Left ventricle myocardium inferior (tissue), 1 donor: ENCODE measurements around the gene GADL1. TPM values are rescaled to one million over a fixed set of nuclear protein-coding genes. Genes with fewer than 3 reads are reported as not detected.

Source experiments
- DNase-seq: peaks from one replicate; pipeline ENCODE4 v3.0.0-alpha.2; 2020
- H3K27ac ChIP-seq: fragments of 200-600 bp; replicated peaks from 2 replicates; pipeline ENCODE4 v1.8.0; 2021
- H3K27me3 ChIP-seq: fragments of 200-600 bp; 2 replicates; pipeline ENCODE4 v1.8.0; 2021; ENCODE audit warnings: low read depth
- H3K36me3 ChIP-seq: fragments of 200-600 bp; 2 replicates; pipeline ENCODE4 v1.8.0; 2021
- H3K4me1 ChIP-seq: fragments of 200-600 bp; 2 replicates; pipeline ENCODE4 v1.8.0; 2021
- H3K4me3 ChIP-seq: fragments of 200-600 bp; 2 replicates; pipeline ENCODE4 v1.8.0; 2021; ENCODE audit warnings: mild to moderate bottlenecking, moderate library complexity
- H3K9me3 ChIP-seq: fragments of 200-600 bp; replicated peaks from 2 replicates; pipeline ENCODE4 v1.8.0; 2021
- intact Hi-C: fragments of 100-400 bp; cut with micrococcal nuclease; formaldehyde crosslinking; loops from one replicate; pipeline ENCODE4 v1.11.0; 2022
- total RNA-seq: library from RNA; stranded (reverse); fragmentation: NEBNext Ultra II Directional; extraction: Animal tissue kit (Norgen Biotek cat#: 25700); gene quantifications from one replicate; pipeline ENCODE4 v1.2.1, GENCODE V29; 2021
- TF ChIP-seq, protein P1 (sequence below): fragments of 200-600 bp; IDR thresholded peaks from 2 replicates; pipeline ENCODE4 v1.8.0; 2021; ENCODE audit warnings: antibody characterized with exemption, mild to moderate bottlenecking, borderline replicate concordance
- donor health status: DM: no; HTN: yes; CAD: no; lungs with severe emphysema.

GADL1 gene
- total RNA-seq, 1 donor from 2014 or later = 0.11 TPM

DNA sequence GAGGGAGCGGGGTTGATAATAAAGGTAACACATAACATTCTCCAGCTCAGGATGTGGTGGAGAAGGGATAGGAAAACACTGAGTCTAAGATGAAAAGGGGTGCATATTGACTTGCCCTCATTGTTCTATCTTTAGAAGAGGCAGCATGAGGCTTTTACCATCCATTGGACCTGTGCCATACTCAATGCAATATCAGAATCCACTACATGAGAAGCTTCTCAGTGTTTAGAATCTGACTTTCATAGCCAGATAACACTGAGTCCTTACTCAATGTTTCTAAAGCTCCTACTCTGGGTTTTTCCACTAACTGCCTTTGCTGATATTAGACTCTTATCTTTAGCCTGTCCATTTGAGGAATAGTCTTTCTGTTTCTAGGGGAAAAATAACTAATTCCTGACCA, 24.3 kb upstream of the GADL1 start:
- DNase-seq = no peak
- peaks cover 15% of the 10 kb centered on the region for H3K9me3 ChIP-seq
- H3K27me3 ChIP-seq = no peaks in the 10 kb centered on the region
- no peak overlapping the region for H3K4me3 ChIP-seq
- intact Hi-C loops = no loop called here
- no peaks in the 10 kb centered on the region for H3K36me3 ChIP-seq
- TF ChIP-seq, protein P1, sequence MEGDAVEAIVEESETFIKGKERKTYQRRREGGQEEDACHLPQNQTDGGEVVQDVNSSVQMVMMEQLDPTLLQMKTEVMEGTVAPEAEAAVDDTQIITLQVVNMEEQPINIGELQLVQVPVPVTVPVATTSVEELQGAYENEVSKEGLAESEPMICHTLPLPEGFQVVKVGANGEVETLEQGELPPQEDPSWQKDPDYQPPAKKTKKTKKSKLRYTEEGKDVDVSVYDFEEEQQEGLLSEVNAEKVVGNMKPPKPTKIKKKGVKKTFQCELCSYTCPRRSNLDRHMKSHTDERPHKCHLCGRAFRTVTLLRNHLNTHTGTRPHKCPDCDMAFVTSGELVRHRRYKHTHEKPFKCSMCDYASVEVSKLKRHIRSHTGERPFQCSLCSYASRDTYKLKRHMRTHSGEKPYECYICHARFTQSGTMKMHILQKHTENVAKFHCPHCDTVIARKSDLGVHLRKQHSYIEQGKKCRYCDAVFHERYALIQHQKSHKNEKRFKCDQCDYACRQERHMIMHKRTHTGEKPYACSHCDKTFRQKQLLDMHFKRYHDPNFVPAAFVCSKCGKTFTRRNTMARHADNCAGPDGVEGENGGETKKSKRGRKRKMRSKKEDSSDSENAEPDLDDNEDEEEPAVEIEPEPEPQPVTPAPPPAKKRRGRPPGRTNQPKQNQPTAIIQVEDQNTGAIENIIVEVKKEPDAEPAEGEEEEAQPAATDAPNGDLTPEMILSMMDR = no peak
- no peak overlapping the region for H3K27ac ChIP-seq
- no peaks in the 10 kb centered on the region for H3K4me1 ChIP-seq

DNA sequence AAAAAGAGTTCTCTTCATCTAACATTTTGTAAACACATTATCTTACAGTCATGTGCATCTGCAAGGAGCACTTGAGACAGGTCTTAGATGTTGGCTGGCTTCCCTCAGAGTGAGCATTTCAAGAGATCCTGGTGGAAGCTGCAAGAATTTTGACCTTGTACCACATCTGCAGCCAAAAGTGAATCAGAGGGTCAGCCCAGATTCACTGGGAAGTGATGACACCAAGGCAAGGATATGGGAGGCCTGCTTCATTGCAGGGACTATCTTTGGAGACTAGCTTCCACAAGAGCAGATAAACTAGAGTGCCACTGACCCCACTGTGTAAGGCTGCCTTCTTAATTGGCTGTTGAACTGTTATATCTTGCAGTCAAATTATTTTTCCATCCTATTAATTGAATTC, 21.3 kb upstream of the GADL1 start:
- TF ChIP-seq, protein P1 = no peak
- H3K4me3 ChIP-seq = no peak overlapping the region
- H3K27me3 ChIP-seq = no peaks in the 10 kb centered on the region
- intact Hi-C loops = no loop called here
- H3K36me3 ChIP-seq = no peaks in the 10 kb centered on the region
- H3K9me3 ChIP-seq = peaks cover 12% of the 10 kb centered on the region
- H3K27ac ChIP-seq = no peak overlapping the region
- no peaks in the 10 kb centered on the region for H3K4me1 ChIP-seq
- DNase-seq = no peak

DNA sequence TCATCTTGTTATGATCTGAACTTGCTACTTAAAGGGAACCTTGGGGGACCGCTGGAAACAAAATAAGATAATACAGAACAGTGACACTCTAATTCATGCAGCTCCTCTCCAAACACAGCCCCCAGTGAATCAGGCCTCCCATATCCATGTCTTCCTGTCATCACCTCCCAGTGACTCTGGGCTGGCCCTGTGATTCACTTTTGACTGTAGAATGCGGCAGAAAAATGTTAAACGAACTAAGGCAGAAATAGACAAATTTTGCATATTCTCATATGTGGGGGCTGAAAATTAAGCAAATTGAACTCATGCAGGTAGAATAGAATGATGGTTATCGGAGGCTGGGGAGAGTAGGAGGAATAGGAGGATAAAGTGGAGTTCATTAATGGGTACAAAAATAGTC, 20.2 kb upstream of the GADL1 start:
- intact Hi-C loops = no loop called here
- TF ChIP-seq, protein P1 = no peak

DNA sequence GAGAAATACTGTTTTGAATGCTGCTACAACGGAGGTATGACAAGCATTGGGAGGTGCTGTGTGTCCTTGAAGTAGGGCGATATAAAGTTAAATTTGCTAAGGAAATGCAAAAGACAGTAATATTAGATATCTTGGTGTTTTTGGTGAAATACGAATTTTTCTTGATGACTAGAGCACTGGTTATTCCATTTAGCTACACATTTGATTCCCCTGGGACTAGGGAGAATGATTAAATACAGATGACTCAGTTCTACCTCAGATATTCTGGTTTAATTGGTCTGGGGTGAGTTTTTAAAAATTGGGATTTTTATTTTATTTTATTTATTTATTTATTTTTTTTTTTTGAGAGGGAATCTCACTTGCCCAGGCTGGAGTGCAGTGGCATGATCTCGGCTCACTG, 18.7 kb upstream of the GADL1 start:
- H3K27me3 ChIP-seq = no peaks in the 10 kb centered on the region
- no peak for DNase-seq
- H3K27ac ChIP-seq = no peak overlapping the region
- no peak overlapping the region for H3K4me3 ChIP-seq
- intact Hi-C loops = no loop called here
- TF ChIP-seq, protein P1 = no peak
- no peaks in the 10 kb centered on the region for H3K4me1 ChIP-seq
- H3K36me3 ChIP-seq = no peaks in the 10 kb centered on the region
- no peaks in the 10 kb centered on the region for H3K9me3 ChIP-seq

More for the DNA sequence above, 20.2 kb upstream of the GADL1 start:
- Histone ChIP-seq H3K4me3 (no peak overlapping the region), H3K36me3 (no peaks in the 10 kb centered on the region), H3K9me3 (peaks cover 1% of the 10 kb centered on the region), H3K27me3 (no peaks in the 10 kb centered on the region), H3K4me1 (no peaks in the 10 kb centered on the region), H3K27ac (no peak overlapping the region)
- no peak for DNase-seq

DNA sequence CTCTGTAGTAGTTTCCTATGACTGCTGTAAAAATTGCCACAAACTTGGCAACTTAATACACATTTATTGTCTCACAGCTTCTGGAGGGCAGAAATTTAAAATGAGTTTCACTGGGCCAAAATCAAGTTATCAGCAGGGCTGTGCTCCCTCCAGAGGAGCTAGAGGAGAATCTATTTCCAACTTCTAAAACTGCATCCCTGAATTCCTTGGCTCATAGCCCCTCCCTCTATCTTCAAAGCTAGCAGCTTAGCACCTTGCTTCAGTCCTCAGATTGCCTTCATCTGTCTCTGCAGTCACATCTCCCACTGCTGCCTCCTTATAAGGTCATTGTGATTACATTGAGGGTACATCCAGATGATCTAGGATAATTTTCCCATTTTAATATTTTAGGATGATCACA, 17.8 kb upstream of the GADL1 start:
- intact Hi-C loops = no loop called here
- TF ChIP-seq, protein P1 = no peak

More for the DNA sequence above, 17.8 kb upstream of the GADL1 start:
- H3K27ac ChIP-seq = no peak overlapping the region
- H3K9me3 ChIP-seq = no peaks in the 10 kb centered on the region
- no peak for DNase-seq
- no peaks in the 10 kb centered on the region for H3K36me3 ChIP-seq
- H3K4me3 ChIP-seq = no peak overlapping the region
- no peaks in the 10 kb centered on the region for H3K27me3 ChIP-seq
- H3K4me1 ChIP-seq = no peaks in the 10 kb centered on the region
